HG02588 (cell line): Measurements from ENCODE around the gene CPNE8.

Experiments
- ATAC-seq: cut with Tn5 transposase; IDR thresholded peaks from one replicate; pipeline ENCODE4 v1.9.1; 2021; ENCODE audit warnings: mild to moderate bottlenecking, moderate library complexity; ENCODE audit not compliant: unreplicated experiment

CPNE8 gene

DNA sequence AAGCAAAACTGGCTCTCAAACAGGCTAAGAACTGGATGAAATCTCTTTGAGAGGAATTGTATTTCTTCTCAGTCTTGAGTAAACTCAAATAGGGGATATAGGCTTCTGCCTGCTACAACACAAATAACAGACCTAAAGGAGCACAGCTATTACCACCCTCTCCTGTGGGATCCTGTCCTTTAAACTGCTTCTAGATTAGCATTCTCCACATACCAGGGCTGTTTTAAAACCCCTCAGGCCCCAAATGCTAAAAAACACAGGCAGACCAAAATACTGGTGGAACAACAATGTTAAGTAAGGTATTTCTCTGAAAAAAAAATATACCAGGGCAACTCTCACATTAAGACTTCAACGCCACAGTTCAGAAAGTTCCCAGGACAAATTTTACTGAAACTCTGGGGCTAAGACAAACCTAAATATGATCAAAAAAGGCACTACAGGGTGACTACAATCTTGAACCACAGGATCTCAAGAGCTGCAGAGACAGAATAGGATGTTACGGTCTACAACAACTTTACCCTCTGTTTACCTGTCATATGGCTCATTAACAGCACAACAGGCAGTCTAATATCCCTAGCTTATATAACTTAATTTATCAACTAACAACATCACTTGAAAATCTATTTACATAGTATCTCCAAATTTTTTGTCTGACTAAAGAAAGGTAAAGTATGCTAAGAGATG is 7.2 kb downstream of the CPNE8 start:
- ATAC-seq: no peak

DNA sequence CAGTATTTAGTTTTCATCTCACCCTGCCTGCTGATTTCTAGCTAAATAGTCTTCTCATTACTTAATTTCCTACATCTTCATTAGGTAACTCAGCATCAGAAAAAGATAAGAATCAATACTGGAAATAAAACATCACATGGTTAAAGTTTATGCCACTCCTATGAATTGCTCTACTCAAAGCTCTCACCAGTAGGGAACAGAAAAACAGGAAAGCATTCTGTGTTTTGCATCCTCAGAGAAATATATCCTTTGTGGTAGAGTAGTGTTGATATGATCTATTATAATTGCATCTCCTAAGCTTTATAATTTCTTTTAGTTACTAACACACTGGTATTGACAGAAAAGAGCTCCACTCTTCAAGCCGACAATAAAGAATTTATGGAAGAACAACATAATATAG is 9.9 kb downstream of the CPNE8 start:
- ATAC-seq: no peak

DNA sequence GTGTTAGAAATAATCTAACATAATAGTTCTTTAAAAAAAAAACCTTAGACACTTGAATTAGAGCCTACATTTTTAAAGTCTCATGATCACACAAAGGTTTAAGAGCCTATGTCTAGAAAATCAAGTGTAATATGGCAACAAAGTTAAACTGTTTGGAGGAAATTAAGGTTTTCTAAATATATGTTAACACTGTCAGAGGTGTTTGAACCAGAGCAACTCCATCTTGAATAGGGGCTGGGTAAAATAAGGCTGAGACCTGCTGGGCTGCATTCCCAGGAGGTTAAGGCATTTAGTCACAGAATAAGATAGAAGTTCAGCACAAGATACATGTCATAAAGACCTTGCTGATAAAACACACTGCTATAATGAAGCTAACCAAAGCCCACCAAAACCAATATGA is 12.4 kb downstream of the CPNE8 start:
- ATAC-seq: no peak

DNA sequence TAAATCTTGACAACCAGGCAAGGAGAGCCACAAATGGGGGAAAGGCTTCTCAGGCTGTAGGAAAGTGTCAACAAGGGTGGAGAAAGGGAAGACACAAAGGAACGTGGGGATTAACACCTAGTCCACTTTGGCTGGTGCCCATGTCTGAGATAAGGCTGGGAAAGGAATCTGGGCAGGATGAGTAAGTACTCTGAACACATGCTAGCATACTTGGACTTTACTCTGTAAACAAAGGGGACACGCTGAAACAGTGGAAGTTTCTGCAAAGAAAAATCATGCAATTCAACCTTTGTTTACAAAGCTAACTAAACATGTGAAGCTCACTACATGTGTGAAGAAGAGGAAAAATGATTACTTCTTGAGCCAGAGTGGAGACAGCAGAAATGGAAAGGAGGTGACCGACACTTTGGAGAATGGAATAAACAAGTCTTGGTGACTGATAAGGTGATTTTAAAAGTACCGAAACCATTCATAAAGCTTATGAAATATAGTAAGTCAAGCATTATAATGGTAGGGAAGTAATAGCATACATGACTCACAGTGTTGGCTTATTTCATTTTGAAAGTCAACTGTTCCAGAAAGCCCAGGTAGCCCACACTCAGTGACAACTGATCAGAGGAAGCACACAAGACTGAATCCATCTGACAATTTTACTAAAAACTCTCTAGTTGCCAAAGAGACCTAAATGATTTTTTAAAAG is 13.2 kb downstream of the CPNE8 start:
- no peak for ATAC-seq

DNA sequence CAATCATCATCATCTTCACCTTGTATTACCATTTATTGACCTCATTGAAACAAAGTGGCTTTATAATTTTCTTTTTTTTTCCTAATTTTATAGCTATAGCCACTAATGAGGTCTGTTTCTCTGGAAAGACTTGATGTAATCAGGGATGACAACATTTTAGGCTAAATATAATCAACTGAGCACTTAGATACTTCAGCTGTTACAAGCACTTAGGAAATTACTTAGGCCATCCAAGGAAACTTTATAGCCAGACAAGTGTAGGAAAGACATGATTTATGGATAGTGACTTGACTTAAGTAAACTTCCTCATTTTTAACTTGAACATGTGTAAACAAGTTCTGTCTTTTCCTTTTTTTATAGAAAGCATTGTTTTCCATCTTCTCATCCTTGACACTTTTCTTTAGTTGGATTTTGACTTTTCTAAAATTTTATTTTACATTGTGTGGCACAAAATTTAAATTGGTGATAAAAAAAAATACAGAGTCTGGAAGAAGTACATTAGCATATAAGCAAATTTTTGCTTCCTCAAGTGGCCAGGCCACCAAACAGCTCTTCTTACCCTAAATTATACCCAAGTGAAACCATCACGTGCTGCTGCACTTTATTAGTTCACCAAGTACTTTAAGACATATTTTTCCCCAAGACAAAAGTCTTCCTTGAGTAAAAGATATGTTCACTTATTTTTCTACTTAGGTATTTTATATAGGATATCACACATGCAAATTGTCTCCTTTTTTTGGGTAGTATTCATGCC is 15.1 kb downstream of the CPNE8 start:
- ATAC-seq: no peak

DNA sequence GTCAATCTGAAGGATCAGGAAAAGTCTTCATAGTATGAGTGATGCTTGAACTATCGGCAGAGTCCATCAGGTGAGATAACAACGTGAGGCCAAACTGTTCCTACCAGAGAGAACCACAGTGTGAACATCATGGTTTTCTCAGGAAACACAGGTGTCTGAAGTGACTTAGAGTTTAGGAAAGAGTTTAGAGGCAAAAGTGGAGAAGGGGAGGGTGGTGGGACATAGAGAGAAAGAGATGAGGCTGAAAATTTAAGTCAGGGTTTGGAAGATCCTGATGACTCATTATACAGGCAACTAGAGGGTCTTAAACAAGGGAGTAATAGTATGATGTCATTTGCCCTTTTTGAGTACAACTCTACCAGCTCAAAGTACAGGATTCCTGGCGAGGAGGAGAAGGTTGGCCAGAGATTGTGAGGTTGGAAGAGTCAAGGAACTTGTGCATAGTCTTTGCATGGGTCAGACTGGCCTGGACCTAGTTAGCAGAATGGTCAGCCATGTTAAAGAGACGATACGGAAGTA is 16.0 kb downstream of the CPNE8 start:
- ATAC-seq: no peak

DNA sequence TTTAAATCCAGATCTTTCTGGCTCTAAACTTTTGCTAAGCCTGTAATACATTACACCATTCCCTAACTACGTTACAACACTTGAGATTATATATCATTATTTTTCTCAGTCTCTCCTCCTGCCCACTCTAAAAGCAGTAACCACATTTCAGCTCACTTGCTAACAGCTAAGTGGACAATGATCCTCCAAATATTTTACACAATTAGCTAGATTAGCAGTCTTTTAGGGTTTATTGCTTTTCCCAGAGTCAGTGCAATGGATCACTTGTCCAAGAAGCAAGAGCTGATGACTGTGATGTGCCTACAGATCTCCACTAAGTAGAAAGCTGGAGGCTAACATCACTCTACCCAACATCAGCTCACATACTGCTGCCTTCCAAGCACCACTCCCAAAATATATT is 17.6 kb downstream of the CPNE8 start:
- no peak for ATAC-seq

DNA sequence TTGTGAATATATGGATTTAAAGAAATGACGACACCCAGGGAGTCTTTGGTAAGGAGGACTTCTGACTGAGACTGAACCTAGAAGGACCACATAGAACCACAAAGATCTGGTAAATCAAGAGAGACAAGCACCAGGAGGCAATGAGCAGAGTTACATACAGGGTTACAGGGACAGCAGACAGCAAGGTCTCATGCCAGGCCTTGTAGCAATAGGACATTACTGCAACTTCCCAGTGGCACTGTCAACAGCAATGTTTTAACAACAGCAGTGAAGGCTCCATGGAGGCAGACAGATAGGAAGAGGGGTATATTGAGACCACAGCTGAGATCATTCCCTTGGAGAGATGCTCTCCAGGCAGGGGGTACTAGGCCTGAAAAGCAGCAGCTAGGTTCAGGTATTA is 18.5 kb downstream of the CPNE8 start:
- ATAC-seq: no peak

DNA sequence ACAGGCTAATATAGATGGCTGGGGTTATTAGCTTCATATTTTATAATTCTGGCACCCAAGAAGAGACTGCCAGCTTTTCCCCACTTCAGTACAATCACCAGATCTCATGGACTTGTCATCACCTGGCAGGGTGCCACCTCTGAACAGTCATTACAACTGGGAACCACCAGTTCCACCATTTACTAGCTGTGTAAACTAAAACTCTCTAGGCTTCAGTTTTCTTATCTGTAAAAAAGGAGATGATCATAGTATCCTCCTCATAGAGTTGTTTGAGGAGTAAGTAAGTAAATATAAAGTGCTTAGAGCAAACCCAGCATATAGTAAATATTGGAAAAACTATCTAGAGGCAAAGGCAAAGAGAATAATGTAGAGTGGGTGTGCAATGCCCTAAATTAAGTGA is 19.3 kb downstream of the CPNE8 start:
- no peak for ATAC-seq

DNA sequence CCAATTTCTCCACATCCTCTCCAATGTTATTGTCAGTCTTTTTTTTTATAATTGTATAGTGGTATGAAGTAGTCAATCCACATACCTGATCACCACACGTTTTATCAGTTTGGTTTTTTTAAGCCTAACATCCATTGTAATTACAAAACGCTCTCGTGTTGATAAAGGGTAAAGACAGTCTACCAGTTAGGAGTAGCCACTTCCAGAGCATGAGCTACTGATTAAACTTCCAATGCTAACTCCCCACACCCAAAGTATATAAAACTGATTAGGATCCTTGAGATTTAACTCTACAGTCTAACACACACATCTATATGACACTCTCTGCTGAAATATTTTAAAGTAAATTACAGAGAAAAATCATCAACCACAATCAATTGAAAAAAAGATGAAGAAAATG is 20.7 kb downstream of the CPNE8 start:
- ATAC-seq: no peak

DNA sequence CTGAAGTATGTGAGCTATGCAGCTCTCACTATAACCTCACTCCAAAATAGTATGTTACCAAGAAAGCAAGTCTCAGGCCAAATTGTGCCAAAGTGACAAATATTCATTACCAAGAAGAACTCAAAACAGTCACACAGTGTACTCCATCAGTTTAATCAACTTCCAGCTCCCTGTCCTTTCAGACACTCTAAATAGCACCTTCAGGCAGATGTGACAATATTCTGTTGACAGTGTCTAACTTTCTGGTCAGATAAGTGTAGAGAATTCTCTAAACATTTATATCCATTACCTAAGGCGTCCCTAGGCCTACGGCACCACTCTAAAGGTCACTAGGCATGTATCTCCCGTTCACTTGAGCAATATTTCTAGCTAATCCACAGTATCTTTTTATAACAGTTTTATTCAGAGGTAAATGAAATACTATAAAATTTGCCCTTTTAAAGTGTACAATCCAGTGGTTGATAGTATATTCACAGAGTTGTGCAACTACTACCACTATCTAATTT is 21.7 kb downstream of the CPNE8 start:
- ATAC-seq: no peak

DNA sequence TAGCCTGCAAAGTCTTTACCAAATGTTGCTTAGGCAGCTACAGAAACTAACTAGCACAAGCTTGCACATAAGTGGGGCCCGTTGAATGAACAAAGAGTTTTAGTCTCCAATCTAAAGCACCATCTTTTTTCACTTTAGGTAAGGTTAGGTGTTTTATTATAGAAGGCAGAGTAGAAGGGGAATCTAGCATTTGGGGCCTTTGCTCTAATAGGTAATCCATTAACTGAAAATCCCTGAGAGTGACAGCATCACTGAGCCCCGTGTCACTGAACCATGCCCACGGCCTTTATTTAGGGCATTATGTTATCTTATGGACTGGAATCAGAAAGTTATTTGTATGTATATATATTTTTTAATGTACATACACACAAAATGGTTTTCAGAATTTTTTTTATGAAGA is 25.1 kb downstream of the CPNE8 start:
- no peak for ATAC-seq

DNA sequence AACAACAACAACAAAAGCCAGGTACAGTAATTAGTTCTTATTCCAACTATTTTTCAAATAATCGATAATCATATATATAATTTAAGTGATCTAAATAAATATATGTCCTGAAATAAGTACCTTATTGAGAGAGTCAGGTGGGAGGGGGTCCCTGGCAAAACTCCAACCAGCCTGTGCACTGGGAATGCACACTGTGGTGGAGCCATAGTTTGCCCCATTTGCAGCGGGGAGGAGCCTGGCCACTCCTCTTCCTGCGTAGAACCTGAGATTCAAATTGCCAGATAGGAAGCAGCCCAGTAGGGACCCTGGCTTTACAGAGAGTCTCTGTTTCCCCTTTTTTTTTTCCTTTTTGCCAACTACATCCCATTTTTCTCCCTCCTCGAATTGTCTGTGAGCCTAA is 26.4 kb downstream of the CPNE8 start:
- ATAC-seq: no peak

DNA sequence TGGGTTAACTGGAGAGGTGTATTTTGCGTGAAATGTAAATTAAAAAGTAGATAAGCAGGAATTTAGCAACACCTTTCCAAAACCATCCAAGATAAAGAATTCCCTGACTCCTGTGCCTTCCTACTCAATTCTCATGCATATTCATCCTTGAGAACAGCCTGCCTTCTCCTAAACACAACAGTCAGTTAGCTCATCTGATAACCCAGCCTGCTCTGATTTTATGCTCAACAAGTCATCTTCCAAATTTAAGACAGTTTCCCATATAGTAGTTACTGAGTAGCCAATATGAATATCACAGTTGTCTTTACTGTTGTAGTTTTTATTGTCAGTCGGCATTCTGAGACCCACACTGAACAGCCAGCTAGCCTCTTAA is 27.1 kb downstream of the CPNE8 start:
- ATAC-seq: no peak

DNA sequence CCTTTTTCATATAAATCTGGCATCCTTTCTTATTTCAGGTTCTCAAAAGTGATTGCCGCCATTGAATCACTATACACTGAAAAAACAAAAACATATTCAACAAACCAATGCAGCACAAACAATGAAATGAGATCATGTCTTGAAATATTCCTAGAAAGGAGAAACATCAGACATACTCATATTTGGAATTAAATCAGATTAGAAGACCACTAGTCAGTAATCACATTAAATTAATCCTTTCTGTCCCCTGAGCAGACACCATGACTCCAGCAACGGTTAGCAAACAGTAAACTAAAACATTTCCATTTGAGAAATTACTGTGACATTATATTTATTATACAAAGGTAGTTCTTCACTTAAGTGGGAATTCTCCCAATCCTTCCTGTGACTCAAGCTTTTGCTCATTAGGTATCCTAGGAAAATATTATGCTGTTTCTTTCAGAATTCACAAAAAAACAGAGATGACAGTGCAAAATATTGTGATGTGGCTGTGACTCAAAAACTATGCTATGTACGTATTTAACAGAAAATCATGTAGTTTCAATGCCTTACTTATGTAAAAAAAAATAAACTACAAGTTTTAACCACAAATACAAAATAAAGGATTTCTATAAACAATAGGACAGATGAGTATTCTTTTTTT is 29.7 kb downstream of the CPNE8 start:
- ATAC-seq: no peak

DNA sequence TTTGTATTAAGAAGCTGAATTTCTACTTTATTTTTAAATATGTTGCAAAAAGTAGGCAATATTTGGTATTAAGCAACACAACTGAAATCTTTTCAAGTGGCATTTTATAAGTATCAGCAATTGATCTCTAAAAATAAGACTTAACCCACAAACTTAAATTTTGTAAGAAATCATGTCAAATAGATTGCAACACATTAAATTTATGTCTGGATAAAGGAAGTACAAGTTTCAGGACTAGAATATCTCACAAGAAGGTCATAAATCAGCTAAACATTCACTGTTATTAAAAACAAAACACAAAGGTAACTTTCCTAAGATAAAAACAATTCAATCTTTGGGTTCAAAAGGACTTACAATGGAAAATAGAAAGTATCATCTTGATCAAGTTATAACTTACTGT is 32.8 kb downstream of the CPNE8 start:
- no peak for ATAC-seq

DNA sequence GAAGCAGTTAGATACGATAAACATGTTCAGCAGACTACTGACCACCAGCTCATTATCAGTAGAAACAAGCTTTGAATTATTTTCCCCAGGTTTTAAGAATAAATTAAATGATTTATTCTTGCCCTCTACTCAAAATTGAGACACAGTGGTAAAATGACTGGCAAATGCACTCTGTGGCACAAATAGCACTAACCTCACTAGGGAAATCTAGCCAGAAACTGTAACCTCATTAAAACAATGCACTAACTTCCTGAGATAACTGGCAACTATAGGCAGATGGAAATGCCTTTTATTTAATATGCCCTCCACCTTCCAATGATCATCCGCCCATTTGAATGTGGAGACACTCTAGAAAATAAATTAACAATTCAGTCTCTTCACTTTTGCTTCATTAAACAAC is 33.2 kb downstream of the CPNE8 start:
- ATAC-seq: no peak

DNA sequence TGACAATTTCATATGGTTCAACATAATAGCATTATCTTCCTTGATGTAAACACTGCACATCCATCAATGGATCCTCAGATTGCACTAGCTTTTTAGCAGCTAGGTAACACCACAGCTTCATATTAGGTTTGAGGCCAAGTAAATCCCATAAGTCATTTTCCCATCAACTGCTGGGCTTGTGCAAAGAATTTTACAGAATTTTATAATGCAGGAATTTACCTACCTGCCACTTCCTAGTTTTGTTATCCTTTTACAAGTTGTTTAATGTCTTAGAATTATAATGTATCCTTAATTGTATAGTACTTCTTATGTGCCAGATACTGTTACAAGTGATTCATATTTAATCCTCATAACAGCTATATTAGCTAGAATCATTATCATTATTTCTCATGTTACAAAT is 36.4 kb downstream of the CPNE8 start:
- ATAC-seq: no peak

DNA sequence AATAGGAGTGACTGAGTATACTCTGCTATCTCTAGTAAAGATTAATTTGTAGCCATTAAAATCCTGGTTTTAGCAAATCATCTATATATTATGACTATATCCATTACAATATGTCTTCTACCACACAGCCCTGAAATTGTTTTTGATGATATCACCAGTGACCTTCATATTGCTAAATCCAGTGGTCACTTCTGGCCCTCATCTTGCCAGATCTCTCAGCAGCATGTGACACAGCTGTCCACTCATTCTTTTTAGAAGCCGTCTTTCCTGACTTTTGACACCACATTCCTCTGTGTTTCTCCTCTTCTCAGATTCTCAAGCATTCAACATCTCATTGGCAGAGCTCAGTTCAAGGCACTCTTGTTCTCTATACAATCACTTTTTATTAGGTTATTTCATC is 54.9 kb downstream of the CPNE8 start:
- ATAC-seq: no peak

DNA sequence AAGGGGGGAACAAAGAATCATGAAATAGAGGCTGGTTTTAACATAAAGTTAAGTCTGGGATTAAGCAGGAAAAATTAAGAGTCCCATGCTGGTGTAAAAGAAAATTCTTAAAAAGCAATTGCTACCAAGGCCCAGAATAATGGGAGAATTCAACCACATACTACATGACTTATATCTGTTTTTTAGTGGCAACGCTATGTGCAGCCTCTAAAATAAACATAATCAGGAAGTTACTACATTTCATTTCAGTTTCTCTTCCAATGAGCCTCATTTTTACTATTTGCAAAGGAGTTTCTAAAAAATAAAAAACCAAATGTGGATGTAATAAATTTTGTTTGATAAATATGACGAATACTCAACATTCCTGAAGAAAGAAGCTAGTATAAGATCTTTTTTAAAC is 58.1 kb downstream of the CPNE8 start:
- no peak for ATAC-seq

DNA sequence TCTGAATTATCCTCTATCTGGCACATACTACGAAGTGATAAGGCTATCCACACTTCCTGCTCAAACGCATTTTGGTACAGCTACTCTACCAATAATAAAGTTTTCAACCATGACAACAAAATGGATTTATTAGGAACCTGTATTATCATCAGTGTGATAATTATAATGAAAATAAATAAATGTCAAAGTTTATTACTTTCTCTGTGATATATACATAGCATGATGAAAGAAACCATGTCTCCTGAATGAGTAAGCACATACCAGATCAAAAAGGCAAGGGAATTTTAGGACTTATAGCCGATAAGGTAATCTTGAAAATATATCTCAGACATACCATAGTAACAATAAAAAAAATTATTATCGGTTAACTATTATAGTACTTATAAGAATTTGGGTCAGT is 61.1 kb downstream of the CPNE8 start:
- no peak for ATAC-seq
